ENCODE measurements around the gene WAC. TPM values are rescaled to one million over a fixed set of nuclear protein-coding genes. Genes with fewer than 3 reads are reported as not detected.
"Not testable (repeated sequence)": the region's sequence is repeated elsewhere in the genome, so short reads cannot be mapped to it uniquely, and the experiment has no call there.

WAC gene
- total RNA-seq, 1 donor: 86.7 TPM

DNA sequence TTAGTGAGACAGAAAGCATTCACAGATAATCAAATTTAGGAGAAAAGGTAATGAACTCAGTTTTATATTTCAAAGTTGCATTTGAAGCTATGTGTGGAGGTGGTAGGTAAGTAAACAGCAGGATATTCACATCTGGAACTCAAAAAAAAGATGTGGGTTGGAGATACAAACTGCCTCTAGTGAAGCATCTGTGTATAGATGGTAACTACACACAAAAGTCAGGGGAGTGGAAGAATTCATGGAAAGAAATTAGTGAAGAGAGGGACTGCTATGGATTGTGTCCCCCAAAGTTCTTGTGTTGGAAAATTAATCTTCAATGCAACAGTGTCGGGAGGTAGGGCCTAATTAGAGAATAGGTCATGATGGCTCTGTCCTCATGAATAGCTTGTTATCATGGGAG, 18.3 kb upstream of the WAC start:
- no peak for DNase-seq (ENCODE audit: low read depth)
- H3K4me3 ChIP-seq (ENCODE audit: low read depth, low read length): no peak overlapping the region
- TF ChIP-seq, protein P1, sequence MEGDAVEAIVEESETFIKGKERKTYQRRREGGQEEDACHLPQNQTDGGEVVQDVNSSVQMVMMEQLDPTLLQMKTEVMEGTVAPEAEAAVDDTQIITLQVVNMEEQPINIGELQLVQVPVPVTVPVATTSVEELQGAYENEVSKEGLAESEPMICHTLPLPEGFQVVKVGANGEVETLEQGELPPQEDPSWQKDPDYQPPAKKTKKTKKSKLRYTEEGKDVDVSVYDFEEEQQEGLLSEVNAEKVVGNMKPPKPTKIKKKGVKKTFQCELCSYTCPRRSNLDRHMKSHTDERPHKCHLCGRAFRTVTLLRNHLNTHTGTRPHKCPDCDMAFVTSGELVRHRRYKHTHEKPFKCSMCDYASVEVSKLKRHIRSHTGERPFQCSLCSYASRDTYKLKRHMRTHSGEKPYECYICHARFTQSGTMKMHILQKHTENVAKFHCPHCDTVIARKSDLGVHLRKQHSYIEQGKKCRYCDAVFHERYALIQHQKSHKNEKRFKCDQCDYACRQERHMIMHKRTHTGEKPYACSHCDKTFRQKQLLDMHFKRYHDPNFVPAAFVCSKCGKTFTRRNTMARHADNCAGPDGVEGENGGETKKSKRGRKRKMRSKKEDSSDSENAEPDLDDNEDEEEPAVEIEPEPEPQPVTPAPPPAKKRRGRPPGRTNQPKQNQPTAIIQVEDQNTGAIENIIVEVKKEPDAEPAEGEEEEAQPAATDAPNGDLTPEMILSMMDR (IDR thresholded peaks at IDR 0.05; ENCODE audit: insufficient read depth, low read length): no peak

GRCh38 chr10:28520346-28520745, 12.6 kb upstream of the WAC start:
- H3K4me3 ChIP-seq (ENCODE audit: low read depth, low read length): no peak overlapping the region
- TF ChIP-seq, protein P1 (IDR thresholded peaks at IDR 0.05; ENCODE audit: insufficient read depth, low read length): no peak
- DNase-seq (ENCODE audit: low read depth): no peak

DNA sequence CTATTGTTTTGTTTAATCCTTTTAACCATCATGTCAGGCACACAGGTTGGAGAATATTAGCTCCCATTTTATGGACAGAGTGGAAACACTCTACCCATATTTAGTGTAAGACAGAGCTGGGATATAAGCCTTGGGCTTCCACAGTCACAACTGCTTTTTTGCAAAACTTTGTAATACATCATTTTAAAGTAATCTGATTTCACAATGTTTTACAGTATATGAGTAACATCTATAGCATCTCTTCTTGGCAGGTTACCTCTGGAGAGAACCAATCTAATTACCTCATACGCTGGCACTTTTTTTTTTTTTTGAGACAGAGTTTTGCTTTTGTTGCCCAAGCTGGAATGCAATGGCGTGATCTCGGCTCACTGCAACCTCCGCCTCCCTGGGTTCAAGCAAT, 12.1 kb upstream of the WAC start:
- not testable (repeated sequence) for H3K4me3 ChIP-seq (ENCODE audit: low read depth, low read length)
- DNase-seq (ENCODE audit: low read depth): peak; percentile 85

DNA sequence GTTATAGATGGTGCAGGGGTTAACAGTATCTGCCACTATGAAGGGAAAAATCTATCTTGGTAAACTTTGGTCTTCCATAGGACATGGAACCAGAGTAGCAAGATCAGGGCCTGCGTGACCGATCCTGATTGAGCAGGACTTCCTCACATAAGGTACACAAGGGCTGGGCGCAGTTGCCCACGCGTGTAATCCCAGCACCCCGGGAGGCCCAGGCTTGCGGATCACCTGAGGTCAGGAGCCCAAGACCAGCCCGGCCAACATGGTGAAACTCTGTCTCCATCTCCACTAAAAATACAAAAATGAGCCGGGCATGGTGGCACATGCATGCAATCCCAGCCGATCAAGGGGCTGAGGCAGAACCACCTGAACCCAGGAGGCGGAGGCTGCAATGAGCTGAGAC, 11.0 kb upstream of the WAC start:
- not testable (repeated sequence) for H3K4me3 ChIP-seq (ENCODE audit: low read depth, low read length); DNase-seq (ENCODE audit: low read depth)

DNA sequence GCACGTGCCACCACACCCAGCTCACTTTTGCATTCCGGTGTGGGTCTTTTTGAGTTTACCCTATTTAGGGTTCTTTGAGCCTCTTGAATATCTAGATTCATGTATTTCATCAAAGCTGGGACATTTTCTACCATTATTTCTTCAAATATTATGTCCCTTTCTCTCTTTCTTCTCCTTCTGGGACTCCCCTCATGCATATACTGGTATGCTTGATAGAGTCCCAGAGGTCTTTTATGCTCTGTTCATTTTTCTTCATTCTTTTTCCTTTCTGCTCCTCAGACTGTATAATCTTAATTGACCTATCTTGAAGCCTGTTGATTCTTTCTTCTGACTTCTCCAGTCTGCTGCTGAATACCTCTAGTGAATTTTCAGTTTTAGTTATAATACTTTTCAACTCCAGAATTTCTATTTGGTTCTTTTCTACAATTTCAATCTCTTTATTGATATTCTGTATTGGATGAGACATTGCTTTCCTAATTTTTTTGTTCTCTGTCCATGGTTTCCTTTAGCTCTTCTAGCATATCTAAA, 9.1 kb upstream of the WAC start:
- H3K4me3 ChIP-seq (ENCODE audit: low read depth, low read length): no peak overlapping the region

GRCh38 chr10:28530751-28531150, 2.2 kb upstream of the WAC start:
- H3K4me3 ChIP-seq (ENCODE audit: low read depth, low read length): peak overlapping the region; percentile 90

More for the DNA sequence above, 9.1 kb upstream of the WAC start:
- TF ChIP-seq, protein P1 (IDR thresholded peaks at IDR 0.05; ENCODE audit: insufficient read depth, low read length): no peak
- DNase-seq (ENCODE audit: low read depth): no peak

GRCh38 chr10:28533186-28533564, 257 bp downstream of the WAC start:
- DNase-seq (ENCODE audit: low read depth): no peak
- TF ChIP-seq, protein P1 (IDR thresholded peaks at IDR 0.05; ENCODE audit: insufficient read depth, low read length): no peak
- peak overlapping the region; percentile 90 for H3K4me3 ChIP-seq (ENCODE audit: low read depth, low read length)

More at GRCh38 chr10:28530751-28531150, 2.2 kb upstream of the WAC start:
- TF ChIP-seq, protein P1 (IDR thresholded peaks at IDR 0.05; ENCODE audit: insufficient read depth, low read length): no peak
- no peak for DNase-seq (ENCODE audit: low read depth)

- DNase-seq (ENCODE audit: low read depth): peak; percentile 43
- TF ChIP-seq, protein P1 (IDR thresholded peaks at IDR 0.05; ENCODE audit: insufficient read depth, low read length): no peak
Measured at GRCh38 chr10:28533571-28534304, 820 bp downstream of the WAC start.

More at GRCh38 chr10:28533571-28534304, 820 bp downstream of the WAC start:
- H3K4me3 ChIP-seq (ENCODE audit: low read depth, low read length): peak overlapping the region; percentile 90

Measured in fibroblast of the aortic adventitia (primary cell).